Suprapubic skin (tissue), 3 donors: ENCODE data around the gene UBXN11.

Experiments used
- CTCF ChIP-seq, 2 donors: fragments of 200-600 bp in 1 of 2; fragments of 450-650 bp in 1 of 2; sonication (generic) in 1 of 2; IDR thresholded peaks; one replicate each; pipeline ENCODE4 v1.5.1; 2016 to 2019; ENCODE audit warnings: antibody characterized with exemption in 2 of 2, mild to moderate bottlenecking in 1 of 2, moderate library complexity in 1 of 2
- POLR2AphosphoS5 ChIP-seq, 3 donors: sonication (generic); formaldehyde crosslinking; IDR thresholded peaks; one replicate each; pipeline ENCODE4 v1.6.1; 2017; ENCODE audit warnings: antibody characterized with exemption in 3 of 3

GRCh38 chr1:26354972-26355371, 48.5 kb upstream of the UBXN11 start:
- TF ChIP-seq CTCF (IDR thresholded peaks at IDR 0.05): no peak
- TF ChIP-seq POLR2AphosphoS5 (IDR thresholded peaks at IDR 0.05): no peak
